OCI-LY1 (cell line): ENCODE data around the gene ISCA1.

Experiments used
- CTCF ChIP-seq: fragments of 200-600 bp; sonication (generic), shearing (Covaris generic); IDR thresholded peaks from 2 replicates; pipeline ENCODE4 v1.5.1; 2017; ENCODE audit warnings: mild to moderate bottlenecking, antibody characterized with exemption, low read length, moderate library complexity, mixed read lengths
- EZH2 ChIP-seq: fragments of 200-600 bp; sonication (generic), shearing (Covaris generic); IDR thresholded peaks from 2 replicates; pipeline ENCODE4 v1.8.0; 2017; ENCODE audit warnings: borderline replicate concordance, mixed run types, mild to moderate bottlenecking, antibody characterized with exemption, low read length, moderate library complexity, mixed read lengths

GRCh38 chr9:86238861-86239770 lies 43.2 kb downstream of the ISCA1 start:
- TF ChIP-seq CTCF (no peak; the same call in 1 of the 2 replicates), EZH2 (no peak)
